Dermis microvascular lymphatic vessel endothelial cell (primary cell): ENCODE results near the gene BAK1. TPM values are rescaled to one million over a fixed set of nuclear protein-coding genes. Genes with fewer than 3 reads are reported as not detected.

Source experiments
- DNase-seq, 2 donors: peaks; one replicate each; pipeline versions ENCODE4 v3.0.0 to v3.0.0-alpha.2; 2010; ENCODE audit warnings: low read depth in 2 of 2
- total RNA-seq: library from RNA; depleted of rRNA; stranded (reverse); fragments of >200 nt; gene quantifications from 2 replicates; pipeline ENCODE4 v1.2.1, GENCODE V29; 2014

The BAK1 gene
- 21.2 and 22.7 TPM in 2 replicates for total RNA-seq

- peak; percentile 85 to 92 for DNase-seq
Measured at GRCh38 chr6:33579828-33580714, at the start of gene BAK1. Gene BAK1, minus strand, starts transcription at chr6:33580276. Its CDS starts 2,672 bp downstream, at chr6:33577604.

GRCh38 chr6:33628401-33628964 is 48.4 kb upstream of the BAK1 start:
- DNase-seq = no peak

DNA sequence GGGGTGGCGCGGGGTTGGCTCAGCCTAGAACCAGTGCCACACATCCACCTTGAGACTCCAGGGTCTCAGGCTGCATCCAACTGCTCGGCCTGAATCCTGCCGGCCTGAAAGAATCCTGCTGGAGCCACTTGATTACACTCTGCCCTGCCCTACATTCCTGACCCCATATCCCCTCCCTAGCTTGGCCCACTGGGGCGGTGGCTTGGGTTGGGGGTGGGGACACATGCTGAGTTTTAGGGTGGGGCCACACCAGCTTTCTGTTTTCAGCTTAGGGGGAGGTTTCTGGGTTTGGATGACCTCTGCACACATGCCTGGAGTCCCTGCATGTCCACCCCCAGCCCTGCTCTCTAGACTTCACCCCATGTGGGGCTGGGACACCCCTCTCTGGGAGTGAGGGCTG is 47.8 kb upstream of the BAK1 start:
- no peak for DNase-seq

DNA sequence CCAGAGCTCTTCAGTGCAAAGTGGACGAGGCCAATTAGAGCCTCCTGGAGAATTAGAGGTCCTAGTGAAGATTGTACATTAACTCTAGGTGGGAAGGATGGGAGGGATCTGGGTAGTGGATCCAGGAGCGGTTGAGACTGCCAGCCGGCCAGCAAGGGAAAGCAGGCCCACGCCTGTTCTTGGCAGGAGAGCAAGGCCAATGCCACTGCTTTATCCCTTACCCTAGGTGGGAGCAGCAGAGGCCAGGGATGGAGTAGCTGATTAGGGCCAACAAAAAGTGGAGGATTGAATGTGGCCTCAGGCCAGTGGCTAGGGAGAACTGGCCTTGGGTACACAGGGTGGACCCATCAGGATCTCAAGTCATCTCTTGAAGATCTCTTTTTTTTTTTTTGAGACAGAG is 44.8 kb upstream of the BAK1 start:
- DNase-seq = no peak

- DNase-seq = peak in 1 of 2 donors; percentile 25
Measured at GRCh38 chr6:33623895-33624381, 43.9 kb upstream of the BAK1 start.

DNA sequence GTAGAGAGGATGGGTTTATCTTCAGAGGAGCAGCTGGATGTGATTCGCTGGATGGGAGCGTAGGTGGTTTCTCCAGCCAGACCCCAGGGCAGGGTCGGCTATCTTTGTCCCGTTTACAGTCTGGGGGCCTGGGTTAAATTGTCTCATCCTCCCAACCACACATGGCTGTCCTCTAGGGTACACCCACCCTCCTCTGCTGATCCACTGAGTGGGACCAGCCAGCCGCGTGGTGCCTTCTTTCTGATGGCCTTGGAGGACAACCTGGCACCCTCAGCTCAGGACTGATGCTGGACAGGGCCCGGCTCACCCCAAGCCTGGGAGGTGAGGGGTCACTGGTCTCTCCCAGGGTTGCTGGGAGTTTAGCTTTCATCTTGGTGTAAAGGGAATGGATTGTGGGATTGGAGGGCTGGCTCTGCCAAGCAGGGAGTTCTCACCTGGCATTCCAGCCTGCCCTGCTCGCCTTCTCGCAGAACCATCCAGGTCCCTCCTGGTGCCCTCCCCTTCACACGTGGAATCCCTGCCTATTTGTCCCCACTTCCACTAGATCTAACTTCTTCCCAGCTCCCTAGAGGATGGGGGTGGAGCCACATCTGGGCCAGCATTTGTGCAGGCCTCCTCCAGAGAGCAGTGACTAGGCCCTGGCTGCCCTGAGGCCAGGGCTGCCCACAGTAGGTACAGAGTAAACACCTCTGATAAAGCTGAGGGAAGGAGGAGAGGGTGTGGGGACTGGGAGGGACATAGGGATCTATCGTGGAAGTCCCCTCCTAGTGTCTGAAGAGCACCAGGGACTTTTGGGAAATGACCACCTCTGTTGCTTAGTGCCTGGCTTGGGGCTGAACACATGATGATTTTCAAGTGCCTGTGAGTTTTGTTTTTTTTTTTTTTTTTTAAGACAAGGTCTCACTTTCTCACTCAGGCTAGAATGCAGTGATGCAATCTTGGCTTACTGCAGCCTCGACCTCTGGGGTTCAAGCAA is 42.7 kb upstream of the BAK1 start:
- DNase-seq = no peak

GRCh38 chr6:33621711-33622388 is 41.8 kb upstream of the BAK1 start:
- DNase-seq = peak in 1 of 2 donors; percentile 27

- peak in 1 of 2 donors; percentile 36 for DNase-seq
Measured at GRCh38 chr6:33620856-33621710, 41.0 kb upstream of the BAK1 start, which contains the start of gene ITPR3. Gene ITPR3, plus strand, starts transcription at chr6:33621322. Its CDS starts 281 bp downstream, at chr6:33621603.

DNA sequence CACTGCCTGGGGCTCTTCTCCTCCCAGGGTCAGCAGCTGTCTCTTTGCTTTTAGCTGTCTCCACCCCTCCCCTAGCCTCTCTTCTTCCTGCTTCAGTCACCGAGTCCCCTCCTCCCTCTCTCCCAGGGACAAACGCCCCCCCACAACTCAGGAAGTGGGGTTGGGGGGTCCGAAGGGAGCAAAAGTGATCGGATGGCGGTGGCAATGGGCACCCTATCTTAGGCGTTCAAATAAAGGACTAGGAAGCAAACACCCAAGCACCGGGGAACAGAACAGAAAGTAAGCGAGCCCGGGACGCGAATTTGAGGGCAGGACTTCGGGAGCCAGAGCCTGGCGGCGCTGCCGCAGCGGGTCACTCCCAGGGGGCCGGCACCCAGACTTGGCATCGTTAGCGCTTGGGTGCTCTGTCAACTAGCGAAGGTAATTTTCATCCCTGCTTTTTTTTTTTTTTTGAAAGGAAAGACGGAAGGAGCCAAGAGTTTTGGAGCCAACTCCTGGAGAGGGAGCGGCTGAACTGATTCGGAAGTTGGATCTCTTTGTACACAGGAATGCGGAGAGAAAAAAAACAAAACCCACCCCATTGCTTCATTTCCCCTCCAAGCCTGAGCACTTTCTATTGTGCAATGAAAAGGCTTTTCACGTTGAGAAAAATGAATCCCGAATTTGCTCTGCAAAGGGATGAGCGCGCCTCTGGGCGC is 40.2 kb upstream of the BAK1 start:
- peak; percentile 34 to 41 for DNase-seq

DNA sequence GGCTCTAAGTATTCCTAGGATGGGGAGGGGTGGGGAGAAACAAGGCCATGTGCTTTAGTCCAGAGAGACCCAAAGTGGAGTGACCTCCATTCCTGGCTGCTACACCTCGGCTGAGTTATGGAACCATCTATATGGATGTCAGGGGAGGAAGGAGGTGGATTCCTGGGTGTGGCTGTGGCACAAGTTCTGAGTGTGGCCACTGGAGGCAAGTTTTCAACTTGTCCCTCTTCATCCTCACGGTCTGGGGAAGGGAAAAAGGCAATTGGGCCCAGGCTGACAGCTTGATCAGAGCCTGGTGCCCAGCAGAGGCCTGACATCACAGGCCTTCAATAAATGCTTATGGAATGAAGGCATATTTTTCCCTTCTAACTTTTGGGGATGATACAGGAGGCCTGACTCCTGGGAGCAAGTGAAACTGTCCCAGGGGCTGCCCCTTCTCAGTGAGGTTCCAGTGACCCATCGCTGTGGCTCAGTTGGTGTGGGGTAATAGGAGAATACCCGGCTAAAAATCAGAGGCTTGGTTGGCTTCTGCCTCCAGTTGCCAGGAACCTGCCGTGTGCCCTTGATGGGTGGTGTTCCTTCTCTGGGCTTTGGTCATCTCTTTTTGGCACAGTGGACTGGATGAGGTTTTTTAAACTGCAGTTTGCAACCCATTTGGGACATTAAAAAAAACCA is 39.2 kb upstream of the BAK1 start:
- DNase-seq = no peak

DNA sequence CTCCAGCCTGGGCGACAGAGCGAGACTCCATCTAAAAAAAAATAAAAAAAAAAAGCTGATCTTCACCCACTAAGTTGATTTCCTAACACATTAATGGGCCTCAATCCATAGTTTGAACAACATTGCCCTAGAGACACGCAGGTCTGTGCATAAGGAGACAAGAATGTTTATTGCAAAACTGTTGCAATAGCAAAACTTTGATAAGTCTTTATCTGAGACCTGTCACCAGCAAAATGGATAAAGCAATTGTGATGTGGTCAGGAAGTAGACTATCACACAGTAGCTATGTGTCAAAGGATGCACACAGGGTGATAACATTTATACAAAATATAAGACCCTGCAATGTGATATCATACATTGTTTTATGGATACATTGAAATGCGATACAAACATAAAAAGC is 36.8 kb upstream of the BAK1 start:
- DNase-seq = no peak

DNA sequence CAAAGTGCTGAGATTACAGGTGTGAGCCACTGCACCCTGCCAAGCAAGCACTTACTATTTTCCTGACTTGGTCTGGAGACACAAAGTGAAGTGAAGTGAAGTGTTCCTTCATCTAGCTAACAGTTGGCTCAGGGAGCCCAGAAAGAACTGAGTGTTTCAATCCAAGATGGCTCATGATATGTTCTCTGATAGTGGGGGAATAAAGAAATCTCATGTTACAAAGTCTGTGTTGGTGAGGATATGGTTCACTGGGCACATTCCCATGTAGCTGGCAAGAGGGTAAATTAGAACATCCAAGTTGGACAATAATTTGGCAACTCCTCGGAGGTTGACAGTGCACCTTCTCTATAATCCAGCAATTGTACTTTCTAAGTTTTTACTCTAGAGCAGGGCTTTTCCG is 36.0 kb upstream of the BAK1 start:
- DNase-seq = no peak

DNA sequence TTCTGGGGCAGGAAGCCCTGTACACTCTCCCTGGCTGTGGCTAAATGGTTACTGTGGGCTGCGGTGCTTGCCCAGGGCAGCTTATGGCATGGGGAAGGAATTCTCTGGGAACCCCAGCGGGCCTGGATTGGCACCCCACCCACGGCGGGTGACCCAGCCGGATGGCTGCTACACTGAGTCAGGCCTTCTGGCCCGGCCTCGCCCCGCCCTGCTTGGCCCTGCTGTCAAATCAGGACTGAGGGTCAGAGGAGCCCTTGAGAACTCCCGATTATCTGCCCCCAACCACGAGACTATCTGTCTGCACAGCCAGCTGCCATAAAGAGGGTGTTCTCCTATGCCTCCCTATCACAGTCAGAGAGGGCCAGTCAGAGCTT is 33.7 kb upstream of the BAK1 start:
- DNase-seq = peak in 1 of 2 donors; percentile 49

DNA sequence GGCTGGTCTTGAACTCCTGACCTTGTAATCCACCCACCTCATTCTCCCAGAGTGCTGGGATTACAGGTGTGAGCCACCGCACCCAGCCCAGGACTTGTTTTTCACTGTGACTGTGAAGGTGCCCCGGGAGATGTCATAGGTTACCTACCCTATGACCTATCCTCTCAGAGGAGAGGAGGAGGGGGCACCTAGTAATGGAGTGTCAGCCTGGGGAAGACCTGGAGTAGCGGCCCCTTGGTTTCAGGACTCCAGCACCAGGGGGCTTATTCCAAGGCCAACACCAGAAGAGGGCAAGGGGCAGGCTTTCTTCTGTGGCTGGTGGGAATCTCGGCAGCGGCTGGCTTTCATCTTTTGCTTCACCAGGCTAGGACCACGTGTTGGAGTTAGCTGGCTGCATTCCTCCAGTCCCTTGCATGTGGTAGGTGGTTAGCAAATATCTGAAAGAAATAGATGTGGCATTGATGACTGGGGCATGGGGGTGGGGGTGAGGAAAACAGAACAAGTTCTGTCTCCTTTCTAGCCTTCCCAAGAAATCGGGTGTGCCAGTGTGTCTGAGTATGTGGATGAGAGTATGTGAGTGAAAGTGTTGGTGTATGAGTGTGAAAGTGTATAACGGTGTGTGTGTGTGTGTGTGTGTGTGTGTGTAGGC is 33.2 kb upstream of the BAK1 start:
- DNase-seq = no peak

DNA sequence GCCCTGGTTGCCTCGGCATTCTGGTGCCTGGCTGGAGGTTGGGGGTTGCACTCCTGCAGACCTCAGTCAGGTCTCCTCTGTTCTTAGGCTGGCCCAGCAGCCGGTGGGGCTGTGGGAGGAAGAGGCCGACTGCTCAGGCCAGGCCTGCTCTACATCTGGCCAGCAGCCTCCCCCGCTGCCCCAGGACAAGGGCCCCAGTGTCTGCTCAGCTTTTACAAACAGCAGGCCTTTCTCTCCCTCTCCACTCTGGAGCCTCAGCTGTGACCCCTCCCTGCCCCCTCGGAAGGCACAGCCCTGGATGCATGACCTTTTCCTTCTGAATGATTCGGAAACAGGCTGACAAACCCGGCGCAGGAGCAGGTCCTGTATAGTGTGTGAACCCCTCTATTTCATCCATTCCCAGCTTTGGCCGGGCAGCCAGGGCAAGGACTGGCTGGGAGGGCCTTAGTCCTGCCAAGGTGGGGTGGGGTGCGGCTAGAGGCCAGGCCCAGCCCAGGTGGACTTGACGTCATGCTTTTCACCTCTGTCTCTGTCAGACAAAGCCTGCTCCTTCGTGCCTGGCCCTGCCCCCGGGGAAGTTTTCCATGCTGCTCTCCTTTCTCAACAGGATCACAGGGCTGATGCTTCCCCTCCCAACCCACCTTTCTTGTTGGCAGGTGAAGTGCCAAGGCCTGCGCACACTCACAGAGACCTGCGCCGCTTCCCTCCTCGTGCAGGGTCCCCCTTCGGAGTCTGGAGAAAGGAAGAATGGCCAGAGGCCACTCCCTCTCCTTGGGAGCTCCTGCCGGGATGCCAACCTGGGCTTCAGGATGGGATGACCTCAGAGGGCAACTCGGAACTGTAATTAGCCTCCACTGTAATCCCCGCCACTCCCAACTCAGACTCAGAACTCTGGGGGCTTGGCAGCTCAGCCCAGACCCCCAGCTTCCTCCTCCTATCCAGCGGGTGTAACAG is 31.0 kb upstream of the BAK1 start:
- DNase-seq = no peak

GRCh38 chr6:33610067-33610466 is 30.0 kb upstream of the BAK1 start:
- no peak for DNase-seq

DNA sequence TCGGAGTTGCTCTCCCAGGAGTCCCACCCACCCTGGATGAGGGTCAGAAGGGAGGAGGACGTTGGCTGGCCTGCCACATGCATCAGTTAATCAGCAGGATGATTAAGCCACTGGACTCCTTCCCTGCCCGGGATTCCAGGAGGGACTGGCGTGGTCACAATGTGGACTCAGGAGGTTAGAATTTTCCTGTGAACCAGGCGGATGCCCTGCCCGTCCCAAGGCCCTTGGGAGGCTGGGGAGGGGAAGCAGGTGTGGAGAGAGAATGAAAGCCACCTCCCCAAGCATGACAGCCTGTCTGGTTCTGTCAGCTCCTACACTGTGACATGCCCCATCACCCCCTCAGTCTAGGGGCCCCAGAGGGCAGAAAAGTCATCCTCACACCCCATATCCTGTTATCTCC is 29.5 kb upstream of the BAK1 start:
- DNase-seq = peak in 1 of 2 donors; percentile 42
